HepG2 (cell line): ENCODE measurements around the gene CLEC2D. TPM values are rescaled to one million over a fixed set of nuclear protein-coding genes. Genes with fewer than 3 reads are reported as not detected.
A peak's percentile ranks its signal among the peaks of the same experiment; 100 is the strongest.

Experiments
- ATAC-seq: fragments of 200-7000 bp; cut with Tn5 transposase; 3 replicates; pipeline ENCODE4 v1.9.1; 2020; ENCODE audit warnings: mild to moderate bottlenecking, moderate library complexity
- BruUV-seq: library from RNA; stranded (reverse); fragments of 400-500 nt; replicated peaks from 2 replicates; lab custom pipeline; 2021; lab: Mats Ljungman, UMichigan
- CTCF ChIA-PET: fragments of 300-600 bp; formaldehyde crosslinking; extraction: SDS; loops from one replicate; lab custom pipeline; 2021; ENCODE audit warnings: low total read pairs, inconsistent platforms, low intra/inter-chr PET ratio; lab: Yijun Ruan, JAX
- POLR2A ChIA-PET: fragments of 350-600 bp; sonication (Branson Sonifier 250); formaldehyde crosslinking; loops from one replicate; lab custom pipeline; 2020; ENCODE audit warnings: antibody characterized with exemption, inconsistent platforms; lab: Yijun Ruan, JAX
- DNase-seq: peaks from one replicate; pipeline ENCODE4 v3.0.0-alpha.2; 2015; ENCODE audit warnings: low spot score
- FAIRE-seq: peaks from 3 replicates; lab custom pipeline; 2011; peaks lifted over from hg19 to GRCh38; lab: Jason Lieb, UNC
- H2AFZ ChIP-seq: one replicate; pipeline ENCODE4 v1.6.1; 2011; ENCODE audit warnings: low read length, inconsistent platforms
- H3K27ac ChIP-seq: fragments of 300-600 bp; 3 replicates; pipeline ENCODE4 v1.8.0; 2011; ENCODE audit warnings: mixed run types, mild to moderate bottlenecking, mixed read lengths, low read length, inconsistent platforms; ENCODE audit not compliant: insufficient read depth; ENCODE audit errors: extremely low read length
- H3K27me3 ChIP-seq, 2 experiments: fragments of 200-600 bp in 1 of 2; 2 replicates in 1 of 2; 3 replicates in 1 of 2; pipeline versions ENCODE4 v1.6.0 to v1.8.0; 2011; ENCODE audit warnings: low read length in 2 of 2, mild to moderate bottlenecking in 2 of 2, moderate library complexity in 2 of 2, inconsistent platforms in 1 of 2; ENCODE audit not compliant: insufficient read depth in 2 of 2, control insufficient read depth in 1 of 2
- H3K36me3 ChIP-seq, 2 experiments: fragments of 200-600 bp in 1 of 2; replicated peaks in 1 of 2; 2 replicates in 1 of 2; 3 replicates in 1 of 2; pipeline versions ENCODE4 v1.5.1 to v1.8.0; 2011; ENCODE audit warnings: low read length in 2 of 2, inconsistent platforms in 1 of 2; ENCODE audit not compliant: insufficient read depth in 2 of 2, control insufficient read depth in 1 of 2
- H3K4me1 ChIP-seq: 2 replicates; pipeline ENCODE4 v1.5.1; 2012; ENCODE audit warnings: low read length, inconsistent platforms; ENCODE audit not compliant: insufficient read depth
- H3K4me2 ChIP-seq: 2 replicates; pipeline ENCODE4 v1.6.0; 2011; ENCODE audit warnings: low read depth, low read length, inconsistent platforms
- H3K4me3 ChIP-seq, 3 experiments: fragments of 200-600 bp in 1 of 3; sonication (generic), shearing (Covaris generic) in 1 of 3; replicated peaks in 1 of 3; 2 replicates each; pipeline ENCODE4 v1.5.1; 2011 to 2016; ENCODE audit warnings: low read length in 3 of 3, inconsistent platforms in 2 of 3, low read depth in 2 of 3, mild to moderate bottlenecking in 2 of 3, control low read depth in 1 of 3, mixed read lengths in 1 of 3; ENCODE audit not compliant: insufficient read depth in 1 of 3
- H3K79me2 ChIP-seq: one replicate; pipeline ENCODE4 v1.6.1; 2011; ENCODE audit warnings: low read length, inconsistent platforms; ENCODE audit not compliant: insufficient read depth
- H3K9ac ChIP-seq: 2 replicates; pipeline ENCODE4 v1.6.0; 2011; ENCODE audit warnings: mild to moderate bottlenecking, low read depth, low read length, inconsistent platforms; ENCODE audit not compliant: insufficient read depth
- H3K9me3 ChIP-seq: 2 replicates; pipeline ENCODE4 v1.5.1; 2012; ENCODE audit warnings: mild to moderate bottlenecking, low read length
- H4K20me1 ChIP-seq: 2 replicates; pipeline ENCODE4 v1.6.0; 2011; ENCODE audit warnings: inconsistent platforms, mild to moderate bottlenecking, low read length, moderate library complexity; ENCODE audit not compliant: insufficient read depth
- CENPT ChIP-seq: sonication (generic); formaldehyde crosslinking; IDR thresholded peaks from 2 replicates; pipeline ENCODE4 v1.8.0; 2022; ENCODE audit warnings: low read depth, mild to moderate bottlenecking, moderate library complexity, missing genetic modification reagents
- CHD4 ChIP-seq: fragments of 200-600 bp; sonication (generic); IDR thresholded peaks from 2 replicates; pipeline ENCODE4 v1.7.0; 2017; ENCODE audit warnings: mild to moderate bottlenecking, low read length, borderline replicate concordance
- ERF ChIP-seq: IDR thresholded peaks from 2 replicates; pipeline ENCODE4 v1.6.1; 2018; ENCODE audit warnings: missing biosample characterization, missing genetic modification reagents
- EZH2 ChIP-seq: conservative IDR thresholded peaks from 2 replicates; pipeline ENCODE4 v1.6.1; 2012; ENCODE audit warnings: mild to moderate bottlenecking, low read depth, low read length, moderate library complexity
- GATA4 ChIP-seq: sonication (generic); IDR thresholded peaks from 2 replicates; pipeline ENCODE4 v1.6.1; 2016; ENCODE audit warnings: antibody characterized with exemption, low read depth, borderline replicate concordance
- GRHL1 ChIP-seq: sonication (generic); formaldehyde crosslinking; conservative IDR thresholded peaks from 2 replicates; pipeline ENCODE4 v1.8.0; 2022; ENCODE audit warnings: missing genetic modification reagents
- HNRNPK ChIP-seq: fragments of 200-400 bp; formaldehyde crosslinking; IDR thresholded peaks from 2 replicates; pipeline ENCODE4 v1.6.1; 2018; ENCODE audit warnings: low read length, low read depth, moderate library complexity, mild to moderate bottlenecking; ENCODE audit not compliant: poor library complexity, severe bottlenecking
- IRX3 ChIP-seq: sonication (generic); formaldehyde crosslinking; IDR thresholded peaks from 2 replicates; pipeline ENCODE4 v1.8.1; 2023; ENCODE audit warnings: mild to moderate bottlenecking, low read depth, missing genetic modification reagents, borderline replicate concordance
- NCOA2 ChIP-seq: sonication (generic); formaldehyde crosslinking; IDR thresholded peaks from 2 replicates; pipeline ENCODE4 v1.8.0; 2022; ENCODE audit warnings: inconsistent platforms
- NONO ChIP-seq, 2 experiments: fragments of 450-650 bp in 1 of 2; sonication (generic) in 1 of 2; formaldehyde crosslinking in 1 of 2; IDR thresholded peaks in 1 of 2; conservative IDR thresholded peaks in 1 of 2; 2 replicates each; pipeline versions ENCODE4 v1.6.1 to v1.8.0; 2017 to 2022; ENCODE audit warnings: mild to moderate bottlenecking in 1 of 2, missing genetic modification reagents in 1 of 2, moderate library complexity in 1 of 2
- TAF15 ChIP-seq: fragments of 200-400 bp; formaldehyde crosslinking; IDR thresholded peaks from one replicate; pipeline ENCODE4 v1.6.1; 2018; ENCODE audit warnings: mild to moderate bottlenecking, low read depth, low read length; ENCODE audit not compliant: poor library complexity, severe bottlenecking
- ZNF260 ChIP-seq: sonication (generic); formaldehyde crosslinking; IDR thresholded peaks from 2 replicates; pipeline ENCODE4 v1.4.0; 2020; ENCODE audit warnings: missing genetic modification reagents, low read depth, mild to moderate bottlenecking, borderline replicate concordance
- ZNF335 ChIP-seq: sonication (generic); formaldehyde crosslinking; IDR thresholded peaks from 2 replicates; pipeline ENCODE4 v1.4.0; 2020; ENCODE audit warnings: missing genetic modification reagents
- ZNF543 ChIP-seq: sonication (generic); formaldehyde crosslinking; IDR thresholded peaks from 2 replicates; pipeline ENCODE4 v1.4.0; 2020; ENCODE audit warnings: mild to moderate bottlenecking, missing genetic modification reagents
- ZNF839 ChIP-seq: sonication (generic); formaldehyde crosslinking; IDR thresholded peaks from 2 replicates; pipeline ENCODE4 v1.4.0; 2020; ENCODE audit warnings: missing genetic modification reagents, mild to moderate bottlenecking, borderline replicate concordance
- WGBS: methylation state at CpG from one replicate; pipeline ENCODE4 v1.1.6; 2017; ENCODE audit warnings: low lambda C conversion rate; 5-methylcytosine and 5-hydroxymethylcytosine counted together
- in situ Hi-C: cut with HindIII; loops from 2 replicates; pipeline ENCODE4 v1.10.0; 2017; ENCODE audit warnings: low pct_unique_long_range_greater_than_20kb; ENCODE audit not compliant: extremely low pct_ligation_motif_present
- intact Hi-C: fragments of 100-400 bp; cut with micrococcal nuclease; formaldehyde crosslinking; loops from one replicate; pipeline ENCODE4 v1.10.0; 2022; ENCODE audit not compliant: unreplicated experiment
- polyA plus RNA-seq, 8 experiments: library from polyadenylated mRNA; depleted of rRNA in 3 of 8; stranded (reverse) in 7 of 8; unstranded in 1 of 8; fragments of >200 nt; fragmentation: Illumina TruSeq in 4 of 8; extraction: Trizol in 4 of 8; gene quantifications; 2 replicates each; pipeline versions ENCODE4 v1.2.1 to v1.2.3, GENCODE V29; 2011 to 2016; ENCODE audit warnings: low read depth in 4 of 8, missing spikeins in 1 of 8, mixed read lengths in 1 of 8; ENCODE audit not compliant: insufficient read depth in 1 of 8
- total RNA-seq, 5 experiments: library from RNA; depleted of rRNA; stranded (reverse); fragments of >200 nt; fragmentation: Illumina TruSeq; extraction: Trizol; gene quantifications; 2 replicates each; pipeline ENCODE4 v1.2.3, GENCODE V29; 2016; ENCODE audit warnings: low read depth in 1 of 5
- TF ChIP-seq, protein P1 (sequence below): sonication (generic); formaldehyde crosslinking; IDR thresholded peaks from 2 replicates; pipeline ENCODE4 v1.5.0; 2020; ENCODE audit warnings: mild to moderate bottlenecking, low read depth, missing genetic modification reagents, borderline replicate concordance

Gene CLEC2D
- total and polyA plus RNA-seq, 2 of the 13 experiments (the other 11 are each of a cell fraction or from before 2014, with no cell fraction given) = 2.5 to 8.6 TPM

DNA sequence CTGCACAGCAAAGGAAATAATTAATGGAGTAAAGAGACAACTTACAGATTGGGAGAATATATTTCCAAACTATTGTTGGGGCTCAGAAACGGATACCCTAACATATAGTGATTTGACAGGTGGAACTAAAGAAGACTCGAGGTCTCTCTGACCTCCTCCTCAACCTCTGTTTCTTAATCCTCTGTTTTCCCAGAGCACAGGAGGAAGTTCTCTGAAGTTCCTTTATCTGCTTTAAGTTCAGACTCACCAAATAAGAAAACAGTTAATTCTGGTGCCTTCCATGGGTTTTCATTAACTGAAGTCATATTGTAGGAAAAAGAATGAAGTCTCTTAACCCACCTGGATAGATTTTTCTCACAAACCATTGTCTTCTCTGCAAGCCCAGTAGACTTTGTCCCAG, 29.2 kb downstream of the CLEC2D start:
- TF ChIP-seq CHD4 (no peak), HNRNPK (peak; percentile 28), ZNF260 (CRISPR knock-in tag) (no peak)
- Histone ChIP-seq H3K79me2 (no peaks in the 10 kb centered on the region), H3K4me2 (no peak overlapping the region), H3K9ac (no peak overlapping the region), H3K4me1 (no peaks in the 10 kb centered on the region), H3K9me3 (no peaks in the 10 kb centered on the region), H3K36me3 (no peaks in the 10 kb centered on the region), H3K4me3 (no peak overlapping the region), H3K27ac (no peak overlapping the region), H3K27me3 (no peaks in the 10 kb centered on the region), H2AFZ (no peak overlapping the region), H4K20me1 (no peaks in the 10 kb centered on the region)
- in situ Hi-C loops = no loop called here
- DNase-seq (no peak), FAIRE-seq (no peak), ATAC-seq (no peak)
- ChIA-PET CTCF (no interaction called here), POLR2A (no interaction called here)
- WGBS = 46% methylated on average over 2 of the region's 2 CpGs
- intact Hi-C loops = no loop called here
- no TSS peak for BruUV-seq

DNA sequence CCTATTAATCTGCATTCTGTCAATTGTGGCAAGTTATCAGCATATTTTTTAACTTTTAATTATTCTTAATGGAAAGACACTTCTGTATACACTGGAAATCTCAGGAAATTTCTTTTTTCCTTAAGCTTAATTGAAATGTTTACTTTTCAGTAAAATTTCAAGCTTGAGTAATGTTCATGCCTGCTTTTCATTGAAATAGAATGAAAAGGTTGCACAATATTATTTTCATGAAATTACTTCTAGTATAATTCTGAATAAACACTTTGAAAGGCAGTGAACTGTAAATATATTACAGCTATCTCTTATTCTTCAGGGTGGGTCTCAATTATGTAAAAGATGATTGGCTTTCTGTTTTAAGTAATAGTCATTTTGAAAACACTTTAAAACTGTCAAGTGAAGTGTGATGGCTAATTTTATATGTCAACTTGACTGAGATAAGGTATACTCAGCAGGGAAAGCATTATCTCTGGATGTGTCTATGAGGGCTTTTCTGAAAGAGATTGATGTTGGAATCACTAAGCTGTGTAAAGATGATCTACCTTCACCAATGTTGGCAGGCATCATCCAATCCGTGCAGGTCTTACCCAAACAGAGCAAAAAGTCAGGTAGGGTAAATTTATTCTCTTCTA, 29.9 kb downstream of the CLEC2D start:
- in situ Hi-C loops (no loop called here), intact Hi-C loops (no loop called here)
- no peak overlapping the region for H3K27ac ChIP-seq
- H3K4me3 ChIP-seq = no peak overlapping the region
- H3K79me2 ChIP-seq = no peaks in the 10 kb centered on the region
- WGBS = 50% methylated on average over 1 of the region's 1 CpG
- no peak overlapping the region for H3K4me2 ChIP-seq
- no peak for DNase-seq
- BruUV-seq = no TSS peak
- no peaks in the 10 kb centered on the region for H3K36me3 ChIP-seq
- H4K20me1 ChIP-seq = no peaks in the 10 kb centered on the region
- no peak for FAIRE-seq
- no peak overlapping the region for H2AFZ ChIP-seq
- POLR2A ChIA-PET = no interaction called here
- no peak for ATAC-seq
- H3K9ac ChIP-seq = no peak overlapping the region
- no peaks in the 10 kb centered on the region for H3K9me3 ChIP-seq
- CTCF ChIA-PET = no interaction called here
- H3K4me1 ChIP-seq = no peaks in the 10 kb centered on the region
- H3K27me3 ChIP-seq = no peaks in the 10 kb centered on the region
- TF ChIP-seq ZNF335 (no peak), ZNF543 (CRISPR knock-in tag) (no peak), NCOA2 (no peak), NONO (IDR thresholded peaks at IDR 0.05) (no peak), NONO (CRISPR knock-in tag; conservative IDR thresholded peaks at IDR 0.05) (no peak), GATA4 (no peak), ZNF839 (CRISPR knock-in tag) (no peak), IRX3 (CRISPR knock-in tag) (no peak), CENPT (no peak), TAF15 (no peak), EZH2 (no peak), ERF (CRISPR knock-in tag) (no peak), GRHL1 (CRISPR knock-in tag) (no peak)
- TF ChIP-seq, protein P1, sequence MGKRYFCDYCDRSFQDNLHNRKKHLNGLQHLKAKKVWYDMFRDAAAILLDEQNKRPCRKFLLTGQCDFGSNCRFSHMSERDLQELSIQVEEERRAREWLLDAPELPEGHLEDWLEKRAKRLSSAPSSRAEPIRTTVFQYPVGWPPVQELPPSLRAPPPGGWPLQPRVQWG (CRISPR knock-in tag) = no peak
